ENCODE data around the gene MYO1B.

MYO1B gene

DNA sequence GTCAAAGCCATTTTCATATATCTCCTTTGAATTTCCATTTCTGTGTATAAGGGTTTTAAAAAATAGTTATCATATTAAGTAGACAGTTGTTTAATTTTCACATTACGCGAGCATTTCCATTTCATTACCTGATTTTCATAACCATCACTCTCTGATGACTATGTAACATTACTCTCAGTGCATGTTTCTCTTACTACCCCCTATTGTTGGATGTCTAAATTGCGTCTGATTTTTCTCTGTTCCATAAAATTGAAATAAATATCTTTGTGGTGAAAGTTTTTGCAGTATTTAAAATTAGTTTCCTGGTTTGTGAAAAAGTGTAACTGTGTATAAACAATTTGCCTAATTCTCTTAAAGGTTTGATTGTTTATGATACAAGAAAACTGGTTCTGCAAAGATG lies 123.8 kb downstream of the MYO1B start:
- no peak for DNase-seq

DNA sequence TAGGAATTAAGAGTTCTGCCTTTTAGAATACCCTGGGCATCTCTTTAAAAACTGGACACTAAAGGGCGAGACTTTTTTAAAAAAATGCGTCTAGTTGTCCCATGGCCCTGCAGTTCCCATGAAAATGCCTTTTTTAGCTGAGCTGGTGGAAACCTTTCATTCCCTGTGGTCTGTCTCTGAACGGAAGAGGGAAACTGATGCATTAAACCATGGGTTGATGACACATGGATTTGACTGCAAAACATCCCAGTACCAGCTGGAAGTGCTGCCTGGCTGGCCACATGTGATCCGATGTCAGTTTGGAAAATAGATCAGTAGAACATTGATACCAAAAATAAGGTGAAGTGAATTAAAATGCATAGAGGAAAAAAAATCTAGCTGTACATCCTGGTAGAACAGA lies 129.2 kb downstream of the MYO1B start:
- DNase-seq, result no peak

DNA sequence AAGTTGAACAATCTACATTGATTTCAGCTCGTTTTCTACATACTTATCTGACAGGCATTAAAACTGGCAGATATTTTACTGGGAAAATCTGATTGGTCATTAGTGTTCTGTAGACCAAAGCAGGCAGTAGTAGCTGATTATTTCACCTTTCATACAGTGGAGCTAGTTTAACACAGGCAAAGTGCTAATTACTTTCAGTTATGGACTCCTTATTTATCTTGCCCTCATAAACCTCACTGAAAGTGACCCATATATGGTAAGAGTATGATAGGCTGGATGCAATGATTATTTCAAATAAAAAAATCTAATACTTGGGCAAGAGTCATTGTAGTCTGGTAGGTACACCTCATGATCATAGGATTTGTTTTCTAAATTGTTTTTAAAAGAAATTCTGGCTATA lies 129.7 kb downstream of the MYO1B start:
- no peak for DNase-seq

GRCh38 chr2:191376981-191377629 lies 131.9 kb downstream of the MYO1B start:
- no peak for DNase-seq

GRCh38 chr2:191379375-191379774 lies 134.2 kb downstream of the MYO1B start:
- no peak for DNase-seq

DNA sequence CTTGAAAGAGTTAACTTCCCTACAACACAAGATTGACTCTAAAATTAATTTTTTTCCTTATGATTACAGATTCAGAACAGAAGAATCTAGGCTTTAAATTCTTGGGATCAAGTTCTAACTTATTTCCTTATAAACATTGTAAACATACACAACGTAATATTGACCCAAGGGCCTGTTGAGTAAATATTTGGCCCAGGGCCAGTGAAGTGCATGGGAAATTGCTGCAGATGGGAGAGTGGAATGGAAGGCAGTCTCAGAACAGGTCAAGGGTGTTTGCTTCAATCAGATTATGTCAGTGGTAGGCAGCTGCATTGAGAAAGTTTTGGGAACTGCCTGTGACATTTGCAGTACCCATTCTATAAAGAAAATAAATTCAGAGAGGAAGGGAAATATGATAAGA lies 137.6 kb downstream of the MYO1B start:
- DNase-seq, result no peak

GRCh38 chr2:191383486-191383885 lies 138.3 kb downstream of the MYO1B start:
- no peak for DNase-seq

DNA sequence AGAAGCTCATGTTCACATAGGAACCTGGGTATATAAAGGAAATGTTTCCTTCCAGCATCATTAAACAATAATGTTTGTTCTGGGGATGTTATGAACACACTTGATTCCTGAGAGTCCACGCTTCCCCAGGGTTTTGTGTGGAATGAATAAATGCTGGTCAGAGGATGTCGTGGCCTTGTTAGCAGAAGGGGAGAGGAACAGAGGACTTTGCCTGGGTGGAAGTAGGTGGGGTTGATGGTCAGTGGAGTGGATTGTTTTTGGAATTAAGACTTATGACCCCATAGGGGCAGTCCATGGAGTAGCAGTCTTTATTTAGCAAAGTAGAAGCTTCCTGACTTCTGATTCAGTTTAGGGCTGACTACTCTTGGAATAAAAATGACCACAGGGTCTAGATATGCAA lies 139.6 kb downstream of the MYO1B start:
- DNase-seq, result no peak

DNA sequence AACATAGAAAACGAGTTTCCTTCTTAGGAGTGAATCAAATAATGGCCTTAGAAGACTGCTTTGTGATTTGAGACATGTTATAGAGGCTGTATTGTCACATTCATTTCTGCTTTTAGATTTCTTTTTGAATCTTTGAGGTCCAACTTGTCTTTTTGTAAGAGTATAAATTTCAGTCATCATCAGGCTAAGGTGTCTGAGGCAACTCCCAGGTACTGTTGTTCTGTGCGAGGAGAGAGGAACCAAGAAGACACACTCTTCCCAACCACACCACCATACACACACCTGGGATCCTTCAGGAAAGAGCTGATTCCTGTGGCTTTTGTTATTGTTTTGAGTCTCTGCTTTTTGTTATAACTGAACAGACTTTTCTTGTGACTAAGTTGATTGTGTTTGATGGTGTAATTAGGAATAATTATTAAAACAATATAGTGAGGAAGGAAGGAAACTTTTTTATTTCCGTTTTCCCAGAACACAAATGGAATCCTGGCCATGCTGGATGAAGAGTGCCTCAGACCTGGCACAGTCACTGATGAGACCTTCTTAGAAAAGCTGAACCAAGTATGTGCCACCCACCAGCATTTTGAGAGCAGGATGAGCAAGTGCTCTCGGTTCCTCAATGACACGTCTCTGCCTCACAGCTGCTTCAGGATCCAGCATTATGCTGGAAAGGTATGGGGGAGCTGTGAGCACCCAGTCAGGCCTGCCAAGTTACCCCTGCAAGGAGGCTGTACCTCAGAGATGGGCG lies 140.4 kb downstream of the MYO1B start:
- no peak for DNase-seq

GRCh38 chr2:191386938-191387536 lies 141.8 kb downstream of the MYO1B start:
- DNase-seq, result no peak

GRCh38 chr2:191389288-191389687 lies 144.1 kb downstream of the MYO1B start:
- DNase-seq, result no peak

DNA sequence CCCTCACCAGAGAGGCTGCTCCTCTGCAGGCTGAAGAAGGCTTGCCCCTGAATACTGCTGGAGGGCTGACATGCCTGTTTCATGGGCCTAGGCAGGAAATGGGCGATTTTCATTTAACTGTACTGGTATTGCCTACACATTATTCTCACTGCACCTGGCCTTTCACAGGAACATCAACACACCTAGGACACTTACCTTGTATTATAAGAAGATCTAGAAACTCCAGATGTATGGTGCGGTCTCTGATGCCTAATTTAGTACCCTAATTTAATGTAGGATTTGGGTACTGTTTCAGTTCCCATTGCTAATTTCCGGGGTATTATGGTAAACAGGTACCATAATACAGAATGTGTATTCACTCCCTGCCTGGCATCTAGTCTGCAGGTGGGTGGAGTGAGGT lies 146.0 kb downstream of the MYO1B start:
- no peak for DNase-seq

GRCh38 chr2:191394043-191394442 lies 148.8 kb downstream of the MYO1B start:
- DNase-seq, result no peak

DNA sequence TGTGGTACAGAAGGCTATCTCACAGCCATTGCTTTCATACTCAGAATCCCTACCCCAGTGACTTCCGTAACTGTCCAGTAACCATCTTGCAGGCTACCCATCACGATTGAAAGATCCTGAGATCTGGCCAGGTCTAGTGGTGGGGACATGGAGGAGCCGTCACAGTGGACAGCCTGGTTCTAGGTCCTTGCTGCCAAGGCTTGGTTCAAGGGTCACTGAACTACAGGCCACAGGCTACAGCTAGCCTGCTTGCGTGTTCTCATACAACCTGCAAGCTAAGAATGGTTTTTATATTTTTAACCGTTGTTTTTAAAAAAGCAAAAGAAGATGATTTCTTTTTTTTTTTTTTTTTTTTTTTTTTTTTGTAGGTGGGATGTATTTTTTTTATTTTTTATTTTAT lies 151.6 kb downstream of the MYO1B start:
- no peak for DNase-seq

GRCh38 chr2:191399601-191400000 lies 154.4 kb downstream of the MYO1B start:
- DNase-seq, result no peak

- no peak for DNase-seq
Observed at GRCh38 chr2:191401287-191401686, 156.1 kb downstream of the MYO1B start.

- no peak for DNase-seq
Observed at GRCh38 chr2:191402966-191403565, 157.9 kb downstream of the MYO1B start.

GRCh38 chr2:191404568-191404991 lies 159.4 kb downstream of the MYO1B start:
- DNase-seq, result no peak

DNA sequence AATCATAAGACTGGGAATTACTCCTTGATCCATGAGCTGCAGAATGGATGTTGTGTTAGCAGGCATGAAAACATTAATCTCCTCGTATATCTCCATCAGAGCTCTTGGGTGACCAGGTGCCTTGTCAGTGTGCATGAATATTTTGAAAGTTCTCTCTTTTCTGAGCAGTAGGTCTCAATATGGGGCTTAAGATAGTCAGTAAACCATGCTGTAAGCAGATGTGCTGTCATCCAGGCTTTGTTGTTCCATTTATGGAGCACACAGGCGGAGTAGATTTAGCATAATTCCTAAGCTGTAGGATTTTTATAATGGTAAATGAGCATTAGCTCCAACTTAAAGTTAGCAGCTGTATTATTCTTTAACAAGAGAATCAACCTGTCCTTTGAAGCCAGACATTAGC lies 160.3 kb downstream of the MYO1B start:
- no peak for DNase-seq

DNA sequence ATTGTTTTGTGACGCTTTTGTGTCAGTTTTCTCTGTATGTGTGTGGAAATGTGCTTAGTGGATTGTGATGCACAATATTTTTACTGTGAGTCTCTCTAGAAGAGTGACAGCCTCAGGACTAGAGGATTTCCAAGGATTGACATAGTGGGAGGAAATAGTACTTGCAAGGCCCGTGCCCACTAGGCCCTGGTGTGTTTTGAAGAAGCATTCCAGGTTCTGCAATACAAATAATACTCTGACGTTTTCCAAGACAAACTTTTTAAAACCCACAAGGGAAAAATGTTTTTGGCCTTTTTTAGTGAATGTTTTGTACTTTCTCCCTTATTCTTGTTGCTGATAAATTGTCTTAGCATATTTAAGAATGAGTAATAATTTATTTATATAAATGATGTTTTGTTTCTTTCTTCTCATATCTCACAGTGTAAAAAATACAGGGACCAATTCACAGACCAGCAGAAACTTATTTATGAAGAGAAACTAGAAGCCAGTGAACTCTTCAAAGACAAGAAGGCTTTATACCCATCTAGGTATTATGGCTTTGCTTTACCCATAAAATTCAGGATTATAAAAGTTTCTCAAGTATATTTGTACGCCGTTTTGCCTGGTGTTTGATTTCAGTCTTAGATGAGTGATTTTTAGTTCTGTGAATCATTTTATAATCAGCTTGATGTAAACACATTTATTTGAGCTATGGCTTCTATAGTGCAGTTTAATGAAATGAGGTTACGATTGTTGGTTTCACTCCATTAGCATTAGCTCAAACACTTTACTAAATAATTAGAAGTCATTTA lies 165.6 kb downstream of the MYO1B start:
- DNase-seq, result no peak

DNA sequence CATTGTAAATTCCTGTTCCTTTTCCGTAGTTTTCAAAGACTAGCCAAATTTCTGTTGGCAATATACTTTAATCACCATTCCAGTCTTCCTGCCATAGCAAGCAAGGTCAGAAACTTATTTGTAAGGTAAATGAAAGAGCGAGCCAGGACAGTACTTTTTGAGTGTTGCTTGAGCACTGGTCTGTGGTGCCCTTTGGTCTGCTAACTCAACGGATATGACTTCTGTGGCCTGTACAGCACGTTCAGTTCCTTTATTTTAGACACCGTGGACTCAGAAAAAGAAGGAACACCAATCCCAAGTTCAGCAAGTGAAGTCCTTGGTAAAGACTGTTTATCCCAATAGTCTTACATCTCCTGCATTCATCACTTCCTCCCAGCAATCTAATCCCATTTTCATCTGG lies 166.3 kb downstream of the MYO1B start:
- DNase-seq, result no peak

DNA sequence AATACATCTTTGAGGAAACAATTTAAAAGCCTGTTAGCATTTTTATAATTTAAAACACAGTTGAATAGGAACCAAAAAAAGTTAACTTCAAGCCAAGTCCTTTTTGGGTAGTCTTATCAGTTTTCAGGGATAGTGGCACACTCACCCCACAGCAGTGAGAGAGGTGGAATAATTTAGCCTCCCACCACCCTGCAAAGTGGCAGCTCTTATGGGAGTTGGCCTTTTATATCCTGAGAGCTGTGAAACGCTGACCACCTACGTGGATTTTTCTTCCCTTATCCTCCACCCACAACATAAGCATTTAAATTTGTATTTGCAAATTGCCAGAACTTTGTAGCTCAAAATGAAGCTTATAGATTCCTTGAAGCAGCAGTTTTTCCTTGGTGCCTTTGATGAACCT lies 167.1 kb downstream of the MYO1B start:
- no peak for DNase-seq

DNA sequence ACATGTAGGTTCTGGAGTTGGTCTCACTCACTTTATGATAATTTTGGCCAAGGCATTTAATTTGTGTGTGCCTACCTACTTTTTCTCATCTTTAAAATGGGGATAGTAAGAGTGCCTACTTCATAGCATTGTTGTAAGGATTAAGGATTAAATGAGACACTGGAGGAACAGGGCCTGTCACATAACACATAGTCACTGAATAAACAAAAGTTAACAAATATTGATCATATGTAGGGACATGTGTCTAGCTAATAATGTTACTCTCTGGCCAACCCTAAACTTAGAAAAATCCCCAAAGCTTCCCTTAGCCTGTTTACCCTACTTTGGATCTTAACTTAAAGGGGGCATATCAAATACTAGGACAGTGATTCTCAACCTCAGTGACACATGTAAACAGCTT lies 169.9 kb downstream of the MYO1B start:
- DNase-seq, result no peak
